ENCODE measurements around the gene SMURF2. TPM values are rescaled to one million over a fixed set of nuclear protein-coding genes. Genes with fewer than 3 reads are reported as not detected.

Gene SMURF2
- total RNA-seq, 1 experiment from 2014 or later: 35.3 TPM

GRCh38 chr17:64535357-64535756, 126.8 kb downstream of the SMURF2 start:
- no peak overlapping the region for H2BK5ac ChIP-seq (ENCODE audit: insufficient read length, low read length)
- H3K4me3 Mint-ChIP-seq: no peak overlapping the region
- H2BK12ac ChIP-seq (ENCODE audit: insufficient read length, low read depth, low read length): no peak overlapping the region
- H3K27ac Mint-ChIP-seq: no peak overlapping the region
- no peaks in the 10 kb centered on the region for H3K27me3 ChIP-seq (ENCODE audit: insufficient read depth, low read length)
- no peak overlapping the region for H3K9ac ChIP-seq (ENCODE audit: extremely low read depth, insufficient read length, low read length)
- H3K36me3 Mint-ChIP-seq (ENCODE audit: insufficient read depth in 1 of 3, low read depth in 3 of 3): peaks cover 26 to 91% (median 66%) of the 10 kb centered on the region in 3 experiments
- H4K5ac ChIP-seq (ENCODE audit: insufficient read length, low read depth, low read length): no peak overlapping the region
- no peak overlapping the region for H4K91ac ChIP-seq (ENCODE audit: insufficient read length, low read depth, low read length)
- no peak overlapping the region for H3K4me2 ChIP-seq (ENCODE audit: insufficient read depth, insufficient read length, low read length)
- H4K20me1 ChIP-seq (ENCODE audit: control insufficient read depth, insufficient read depth, insufficient read length): no peaks in the 10 kb centered on the region
- no peak overlapping the region for H3K27ac ChIP-seq (ENCODE audit: insufficient read length, low read depth, low read length)
- no peaks in the 10 kb centered on the region for H3K4me1 Mint-ChIP-seq
- H3K79me2 ChIP-seq (ENCODE audit: insufficient read depth, low read length): no peaks in the 10 kb centered on the region
- H3K4me1 ChIP-seq (ENCODE audit: insufficient read depth, low read length): no peaks in the 10 kb centered on the region
- no CpG with 5 or more reads among the region's 6 CpGs for WGBS (ENCODE audit: extremely low coverage, insufficient read length, low lambda C conversion rate)
- H3K23me2 ChIP-seq (ENCODE audit: insufficient read length, low read depth, low read length, poor library complexity, severe bottlenecking): no peaks in the 10 kb centered on the region
- no peak overlapping the region for H4K8ac ChIP-seq (replicated peaks; ENCODE audit: insufficient read length, low read depth, low read length)
- H3K27me3 Mint-ChIP-seq (ENCODE audit: low read depth): no peaks in the 10 kb centered on the region
- H3T11ph ChIP-seq (ENCODE audit: low read length): no peak overlapping the region
- no peaks in the 10 kb centered on the region for H3K9me3 ChIP-seq (ENCODE audit: control insufficient read depth, low read depth, low read length)
- H3K9me3 Mint-ChIP-seq: no peaks in the 10 kb centered on the region
- no peak overlapping the region for H2BK120ac ChIP-seq (ENCODE audit: low read depth, low read length, poor library complexity, severe bottlenecking)
- no peak overlapping the region for H2AFZ ChIP-seq (ENCODE audit: low read length)
- H3K56ac ChIP-seq (ENCODE audit: insufficient read length, low read depth, low read length): no peak overlapping the region
- no peak overlapping the region for H2BK15ac ChIP-seq (ENCODE audit: low read depth, low read length)
- no peaks in the 10 kb centered on the region for H3K79me1 ChIP-seq (ENCODE audit: insufficient read depth, low read depth, low read length, poor library complexity, severe bottlenecking)
- H2BK20ac ChIP-seq (ENCODE audit: low read depth, low read length, poor library complexity, severe bottlenecking): no peak overlapping the region
- H3K18ac ChIP-seq (ENCODE audit: insufficient read length, low read depth, low read length): no peak overlapping the region
- no peak overlapping the region for H2AK5ac ChIP-seq (ENCODE audit: insufficient read length, low read length)
- H3K4ac ChIP-seq (ENCODE audit: low read depth, low read length): no peak overlapping the region
- no peak for DNase-seq
- H3K14ac ChIP-seq (ENCODE audit: insufficient read depth, low read length): no peak overlapping the region
- H3K23ac ChIP-seq (ENCODE audit: insufficient read length, low read depth, low read length): no peak overlapping the region
- TF ChIP-seq CTCF (conservative IDR thresholded peaks at IDR 0.05): no peak
